Ascending aorta (tissue), 2 donors: Measurements from ENCODE around the gene RPS6KA4. TPM values are rescaled to one million over a fixed set of nuclear protein-coding genes. Genes with fewer than 3 reads are reported as not detected.

Source experiments
- DNase-seq, 2 donors: peaks; one replicate each; pipeline ENCODE4 v3.0.0-alpha.2; 2019; ENCODE audit warnings: low spot score in 2 of 2
- H3K27ac ChIP-seq, 2 donors: fragments of 200-600 bp; sonication (generic); one replicate each; pipeline ENCODE4 v1.5.1; 2016 to 2017; ENCODE audit warnings: mild to moderate bottlenecking in 1 of 2
- H3K27me3 ChIP-seq: fragments of 200-600 bp; sonication (generic); one replicate; pipeline ENCODE4 v1.5.1; 2017
- H3K36me3 ChIP-seq, 2 donors: fragments of 200-600 bp; sonication (generic); one replicate each; pipeline ENCODE4 v1.5.1; 2016
- H3K4me1 ChIP-seq, 2 donors: fragments of 200-600 bp; sonication (generic); one replicate each; pipeline ENCODE4 v1.5.1; 2016 to 2017; ENCODE audit warnings: mild to moderate bottlenecking in 1 of 2
- H3K4me3 ChIP-seq, 2 donors: fragments of 200-600 bp; sonication (generic); one replicate each; pipeline ENCODE4 v1.5.1; 2016 to 2017; ENCODE audit warnings: mild to moderate bottlenecking in 1 of 2
- H3K9me3 ChIP-seq, 2 donors: fragments of 200-600 bp; sonication (generic); one replicate each; pipeline ENCODE4 v1.5.1; 2016
- intact Hi-C: fragments of 100-400 bp; cut with DNase I; formaldehyde crosslinking; loops from one replicate; pipeline ENCODE4 v1.15.1; 2023
- total RNA-seq: library from RNA; depleted of rRNA; stranded (reverse); fragments of >200 nt; gene quantifications from one replicate; pipeline ENCODE4 v1.1.0, GENCODE V29; 2016
- TF ChIP-seq, protein P1 (sequence below), 3 experiments: fragments of 200-600 bp in 2 of 3; fragments of 450-650 bp in 1 of 3; sonication (generic) in 2 of 3; IDR thresholded peaks; one replicate each; pipeline ENCODE4 v1.5.1; 2016 to 2019; ENCODE audit warnings: antibody characterized with exemption in 3 of 3, mild to moderate bottlenecking in 1 of 3, moderate library complexity in 1 of 3

The RPS6KA4 gene
- total RNA-seq, 1 donor from 2014 or later = 81.5 TPM

GRCh38 chr11:64373598-64373974 is 14.6 kb downstream of the RPS6KA4 start:
- intact Hi-C loops = loop anchor here (10.0 kb wide), 1 partner anchor 341 kb away; no protein-coding TSS in a partner anchor
- TF ChIP-seq, protein P1, sequence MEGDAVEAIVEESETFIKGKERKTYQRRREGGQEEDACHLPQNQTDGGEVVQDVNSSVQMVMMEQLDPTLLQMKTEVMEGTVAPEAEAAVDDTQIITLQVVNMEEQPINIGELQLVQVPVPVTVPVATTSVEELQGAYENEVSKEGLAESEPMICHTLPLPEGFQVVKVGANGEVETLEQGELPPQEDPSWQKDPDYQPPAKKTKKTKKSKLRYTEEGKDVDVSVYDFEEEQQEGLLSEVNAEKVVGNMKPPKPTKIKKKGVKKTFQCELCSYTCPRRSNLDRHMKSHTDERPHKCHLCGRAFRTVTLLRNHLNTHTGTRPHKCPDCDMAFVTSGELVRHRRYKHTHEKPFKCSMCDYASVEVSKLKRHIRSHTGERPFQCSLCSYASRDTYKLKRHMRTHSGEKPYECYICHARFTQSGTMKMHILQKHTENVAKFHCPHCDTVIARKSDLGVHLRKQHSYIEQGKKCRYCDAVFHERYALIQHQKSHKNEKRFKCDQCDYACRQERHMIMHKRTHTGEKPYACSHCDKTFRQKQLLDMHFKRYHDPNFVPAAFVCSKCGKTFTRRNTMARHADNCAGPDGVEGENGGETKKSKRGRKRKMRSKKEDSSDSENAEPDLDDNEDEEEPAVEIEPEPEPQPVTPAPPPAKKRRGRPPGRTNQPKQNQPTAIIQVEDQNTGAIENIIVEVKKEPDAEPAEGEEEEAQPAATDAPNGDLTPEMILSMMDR (IDR thresholded peaks at IDR 0.05) = no peak
- Histone ChIP-seq H3K4me1 (peaks cover 4 to 5% of the 10 kb centered on the region in 2 donors), H3K27ac (no peak overlapping the region), H3K36me3 (peaks cover 23 to 26% of the 10 kb centered on the region in 2 donors), H3K4me3 (no peak overlapping the region), H3K9me3 (no peaks in the 10 kb centered on the region), H3K27me3 (no peaks in the 10 kb centered on the region)
- DNase-seq = no peak

- DNase-seq = no peak
- H3K27me3 ChIP-seq = no peaks in the 10 kb centered on the region
- peaks cover 3 to 6% of the 10 kb centered on the region in 2 donors for H3K36me3 ChIP-seq
- H3K9me3 ChIP-seq = no peaks in the 10 kb centered on the region
- TF ChIP-seq, protein P1 (IDR thresholded peaks at IDR 0.05) = no peak
- intact Hi-C loops = loop anchor here (10.0 kb wide), 1 partner anchor 339 kb away; no protein-coding TSS in a partner anchor
- no peak overlapping the region for H3K27ac ChIP-seq
- H3K4me3 ChIP-seq = no peak overlapping the region
- H3K4me1 ChIP-seq = peaks cover 4 to 10% of the 10 kb centered on the region in 2 donors
These were observed 17.1 kb downstream of the RPS6KA4 start for GRCh38 chr11:64376071-64376470.

DNA sequence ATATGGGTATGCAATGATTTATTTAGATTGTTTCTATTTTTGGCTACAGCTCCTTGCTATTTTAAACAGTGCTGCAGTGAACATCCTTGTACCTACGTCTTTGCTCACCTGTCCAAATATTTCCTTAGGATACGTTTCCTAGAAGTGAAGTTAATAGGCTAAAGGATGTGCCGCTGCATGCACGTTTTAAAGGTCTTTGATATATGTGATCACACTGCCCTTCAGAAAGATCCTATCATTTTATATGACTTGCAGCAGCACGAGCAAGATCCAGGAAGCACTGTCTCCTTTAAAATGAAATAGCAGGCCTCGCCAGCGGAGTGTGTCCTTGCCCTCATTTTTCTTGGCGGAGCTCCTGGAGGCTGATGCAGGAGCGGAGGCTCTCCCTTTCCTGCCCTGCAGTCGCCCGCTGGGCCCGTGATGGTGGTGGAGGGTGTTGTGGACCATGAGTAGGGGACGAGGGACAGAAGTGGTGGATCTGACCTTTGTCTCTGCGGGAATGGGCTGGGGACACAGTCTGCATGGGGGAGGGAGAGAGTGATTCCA is 19.4 kb downstream of the RPS6KA4 start:
- H3K36me3 ChIP-seq = no peaks in the 10 kb centered on the region
- no peaks in the 10 kb centered on the region for H3K9me3 ChIP-seq
- H3K27ac ChIP-seq = no peak overlapping the region
- H3K4me1 ChIP-seq = peaks cover 4 to 10% of the 10 kb centered on the region in 2 donors
- no peaks in the 10 kb centered on the region for H3K27me3 ChIP-seq
- intact Hi-C loops = loop anchor here (10.0 kb wide), 1 partner anchor 336 kb away; no protein-coding TSS in a partner anchor
- H3K4me3 ChIP-seq = no peak overlapping the region
- no peak for DNase-seq
- TF ChIP-seq, protein P1 (IDR thresholded peaks at IDR 0.05) = no peak

- TF ChIP-seq, protein P1 (IDR thresholded peaks at IDR 0.05) = no peak
- Histone ChIP-seq H3K9me3 (no peaks in the 10 kb centered on the region), H3K4me3 (no peak overlapping the region), H3K27ac (no peak overlapping the region), H3K27me3 (no peaks in the 10 kb centered on the region), H3K36me3 (no peaks in the 10 kb centered on the region), H3K4me1 (peaks cover 6 to 11% of the 10 kb centered on the region in 2 donors)
- no peak for DNase-seq
- intact Hi-C loops = loop anchor here (10.0 kb wide), 1 partner anchor 336 kb away; no protein-coding TSS in a partner anchor
These were observed 20.2 kb downstream of the RPS6KA4 start for GRCh38 chr11:64379160-64379559.

GRCh38 chr11:64379817-64380709 is 21.1 kb downstream of the RPS6KA4 start:
- no peak overlapping the region for H3K4me3 ChIP-seq
- DNase-seq = no peak
- H3K9me3 ChIP-seq = no peaks in the 10 kb centered on the region
- intact Hi-C loops = loop anchor here (10.0 kb wide), 1 partner anchor 335 kb away; no protein-coding TSS in a partner anchor
- peaks cover 6 to 16% of the 10 kb centered on the region in 2 donors for H3K4me1 ChIP-seq
- TF ChIP-seq, protein P1 (IDR thresholded peaks at IDR 0.05) = no peak
- no peaks in the 10 kb centered on the region for H3K27me3 ChIP-seq
- H3K27ac ChIP-seq = no peak overlapping the region
- no peaks in the 10 kb centered on the region for H3K36me3 ChIP-seq
